Trophoblast cell (in vitro differentiated cells and primary cell): ENCODE results near the gene RAI1.
A peak's percentile ranks its signal among the peaks of the same experiment; 100 is the strongest.

Experiments used
- DNase-seq, 2 donors: peaks; one replicate each; pipeline ENCODE4 v3.0.0-alpha.2; 2016
- H2AFZ ChIP-seq: 2 replicates; pipeline ENCODE4 v1.6.1; 2013; ENCODE audit warnings: low read length, moderate library complexity, mild to moderate bottlenecking; ENCODE audit not compliant: insufficient read depth, poor library complexity
- H2AK5ac ChIP-seq: 2 replicates; pipeline ENCODE4 v1.6.1; 2013; ENCODE audit warnings: mild to moderate bottlenecking, low read length
- H2BK120ac ChIP-seq: 2 replicates; pipeline ENCODE4 v1.6.1; 2013; ENCODE audit warnings: low read length, mild to moderate bottlenecking, moderate library complexity; ENCODE audit not compliant: insufficient read depth, poor library complexity
- H2BK12ac ChIP-seq: 2 replicates; pipeline ENCODE4 v1.6.1; 2013; ENCODE audit warnings: mild to moderate bottlenecking, low read length, moderate library complexity
- H2BK5ac ChIP-seq: 2 replicates; pipeline ENCODE4 v1.6.1; 2013; ENCODE audit warnings: low read length, low read depth, moderate library complexity, mild to moderate bottlenecking; ENCODE audit not compliant: poor library complexity
- H3K14ac ChIP-seq: 2 replicates; pipeline ENCODE4 v1.6.1; 2013; ENCODE audit warnings: mild to moderate bottlenecking, low read length
- H3K18ac ChIP-seq: 2 replicates; pipeline ENCODE4 v1.6.1; 2013; ENCODE audit warnings: mild to moderate bottlenecking, low read length
- H3K23ac ChIP-seq: 2 replicates; pipeline ENCODE4 v1.6.1; 2013; ENCODE audit warnings: low read length
- H3K27ac ChIP-seq: 2 replicates; pipeline ENCODE4 v1.5.1; 2013; ENCODE audit warnings: low read depth, mild to moderate bottlenecking, inconsistent platforms, low read length, moderate library complexity
- H3K27me3 ChIP-seq: 2 replicates; pipeline ENCODE4 v1.6.1; 2013; ENCODE audit warnings: inconsistent platforms, mild to moderate bottlenecking, low read length, moderate library complexity; ENCODE audit not compliant: insufficient read depth
- H3K36me3 ChIP-seq, 2 experiments: 1 replicate in 1 of 2; 2 replicates in 1 of 2; pipeline ENCODE4 v1.6.1; 2013; ENCODE audit warnings: low read length in 2 of 2, mild to moderate bottlenecking in 2 of 2, moderate library complexity in 1 of 2; ENCODE audit not compliant: insufficient read depth in 2 of 2, control insufficient read depth in 1 of 2
- H3K4ac ChIP-seq: 2 replicates; pipeline ENCODE4 v1.6.1; 2013; ENCODE audit warnings: low read depth, mild to moderate bottlenecking, low read length, moderate library complexity
- H3K4me1 ChIP-seq, 2 experiments: 1 replicate in 1 of 2; 2 replicates in 1 of 2; pipeline ENCODE4 v1.6.1; 2013; ENCODE audit warnings: low read length in 2 of 2, mild to moderate bottlenecking in 2 of 2, moderate library complexity in 1 of 2; ENCODE audit not compliant: insufficient read depth in 2 of 2, control insufficient read depth in 1 of 2
- H3K4me2 ChIP-seq: 2 replicates; pipeline ENCODE4 v1.6.1; 2013; ENCODE audit warnings: inconsistent platforms, mild to moderate bottlenecking, low read length, moderate library complexity
- H3K4me3 ChIP-seq: 2 replicates; pipeline ENCODE4 v1.5.1; 2013; ENCODE audit warnings: mild to moderate bottlenecking, low read depth, low read length, inconsistent platforms
- H3K79me1 ChIP-seq: one replicate; pipeline ENCODE4 v1.6.1; 2013; ENCODE audit warnings: low read length
- H3K79me2 ChIP-seq: 2 replicates; pipeline ENCODE4 v1.6.1; 2013; ENCODE audit warnings: low read length, mild to moderate bottlenecking; ENCODE audit not compliant: control insufficient read depth, insufficient read depth, poor library complexity
- H3K9ac ChIP-seq: 2 replicates; pipeline ENCODE4 v1.6.1; 2013; ENCODE audit warnings: mild to moderate bottlenecking, low read length
- H3K9me3 ChIP-seq: 2 replicates; pipeline ENCODE4 v1.6.1; 2013; ENCODE audit warnings: low read depth, mild to moderate bottlenecking, control low read depth, inconsistent platforms, low read length; ENCODE audit not compliant: insufficient read depth
- H4K12ac ChIP-seq: 2 replicates; pipeline ENCODE4 v1.6.1; 2013; ENCODE audit warnings: low read depth, mild to moderate bottlenecking, low read length, moderate library complexity
- H4K8ac ChIP-seq: 2 replicates; pipeline ENCODE4 v1.6.1; 2013; ENCODE audit warnings: low read depth, mild to moderate bottlenecking, low read length, moderate library complexity
- H4K91ac ChIP-seq: one replicate; pipeline ENCODE4 v1.6.1; 2013; ENCODE audit warnings: low read depth, mild to moderate bottlenecking, low read length, moderate library complexity
- WGBS: extraction: QIAGEN DNeasy Blood & Tissue Kit; methylation state at CpG from one replicate; pipeline ENCODE4 v1.1.7; 2013; ENCODE audit warnings: missing lambda C conversion rate; ENCODE audit not compliant: insufficient read length, insufficient coverage; ENCODE audit errors: extremely low coverage; 5-methylcytosine and 5-hydroxymethylcytosine counted together

Gene RAI1

DNA sequence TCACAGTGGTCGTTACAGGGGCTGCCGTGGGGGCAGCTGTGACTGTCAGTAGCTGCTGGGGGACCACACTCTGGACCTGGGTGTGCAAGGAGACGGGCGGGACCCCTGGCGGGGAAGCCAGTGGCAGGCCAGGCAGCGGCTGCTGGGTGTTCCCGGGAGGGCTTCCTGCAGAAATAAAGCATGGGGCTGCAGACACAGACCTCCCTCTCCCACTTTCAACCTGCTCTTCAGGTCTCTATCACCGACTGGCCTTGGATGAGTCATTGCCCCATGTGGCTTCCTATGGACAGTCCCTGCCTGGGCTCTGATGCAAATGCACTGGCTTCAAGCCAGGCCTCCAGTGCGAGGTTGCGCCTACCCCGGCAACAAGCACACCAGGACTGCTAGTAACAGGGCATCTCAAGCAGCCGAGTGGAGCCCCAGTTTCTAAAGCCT lies 138.3 kb downstream of the RAI1 start:
- Histone ChIP-seq H3K18ac (no peak overlapping the region), H3K23ac (no peak overlapping the region), H2BK5ac (no peak overlapping the region), H2BK120ac (no peak overlapping the region), H4K91ac (no peak overlapping the region), H3K4me2 (no peak overlapping the region), H3K9me3 (peaks cover 4% of the 10 kb centered on the region), H2BK12ac (no peak overlapping the region), H3K36me3 (peaks cover 61 to 62% of the 10 kb centered on the region in 2 experiments), H3K27ac (no peak overlapping the region), H4K12ac (no peak overlapping the region), H3K4ac (no peak overlapping the region), H2AFZ (no peak overlapping the region), H3K27me3 (no peaks in the 10 kb centered on the region), H4K8ac (no peak overlapping the region), H2AK5ac (no peak overlapping the region), H3K4me1 (peaks cover 25 to 43% of the 10 kb centered on the region in 2 experiments), H3K79me2 (peaks cover 20% of the 10 kb centered on the region), H3K9ac (no peak overlapping the region), H3K14ac (no peak overlapping the region), H3K79me1 (peaks cover 21% of the 10 kb centered on the region), H3K4me3 (no peak overlapping the region)
- WGBS: no CpG with 5 or more reads among the region's 12 CpGs
- DNase-seq: peak; percentile 51 to 56

DNA sequence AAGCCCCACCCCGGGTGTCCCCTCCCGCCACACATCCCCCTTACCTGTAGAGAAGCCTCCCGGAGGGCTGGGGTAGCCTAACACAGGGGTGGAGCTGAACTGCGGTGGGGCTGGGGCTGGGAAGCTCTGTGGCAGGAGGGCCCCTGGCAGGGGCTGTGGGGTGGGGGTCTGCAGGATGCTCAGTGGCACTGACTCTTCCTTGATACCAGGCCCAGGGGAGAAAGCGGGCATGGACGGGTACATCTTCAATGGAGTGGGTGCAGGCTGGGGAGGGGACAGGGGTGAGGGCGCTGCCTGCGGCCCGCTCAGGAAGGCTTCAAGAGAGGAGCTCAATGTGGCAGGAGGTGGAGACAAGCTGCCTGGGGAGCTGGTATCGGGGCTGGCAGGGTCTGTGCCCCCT lies 138.8 kb downstream of the RAI1 start:
- Histone ChIP-seq H3K4me3 (peak overlapping the region; percentile 6), H3K9ac (no peak overlapping the region), H2BK5ac (no peak overlapping the region), H2AK5ac (no peak overlapping the region), H3K4me2 (no peak overlapping the region), H3K23ac (no peak overlapping the region), H3K4ac (no peak overlapping the region), H2BK120ac (no peak overlapping the region), H4K8ac (no peak overlapping the region), H3K18ac (peak overlapping the region; percentile 19), H4K12ac (no peak overlapping the region), H3K14ac (no peak overlapping the region), H4K91ac (no peak overlapping the region), H3K4me1 (peaks cover 30 to 48% of the 10 kb centered on the region in 2 experiments), H2AFZ (no peak overlapping the region), H3K79me1 (peaks cover 26% of the 10 kb centered on the region), H3K9me3 (peaks cover 4% of the 10 kb centered on the region), H3K36me3 (peaks cover 56 to 57% of the 10 kb centered on the region in 2 experiments), H3K27me3 (no peaks in the 10 kb centered on the region), H3K79me2 (peaks cover 24% of the 10 kb centered on the region), H2BK12ac (no peak overlapping the region), H3K27ac (no peak overlapping the region)
- no CpG with 5 or more reads among the region's 10 CpGs for WGBS
- no peak for DNase-seq

DNA sequence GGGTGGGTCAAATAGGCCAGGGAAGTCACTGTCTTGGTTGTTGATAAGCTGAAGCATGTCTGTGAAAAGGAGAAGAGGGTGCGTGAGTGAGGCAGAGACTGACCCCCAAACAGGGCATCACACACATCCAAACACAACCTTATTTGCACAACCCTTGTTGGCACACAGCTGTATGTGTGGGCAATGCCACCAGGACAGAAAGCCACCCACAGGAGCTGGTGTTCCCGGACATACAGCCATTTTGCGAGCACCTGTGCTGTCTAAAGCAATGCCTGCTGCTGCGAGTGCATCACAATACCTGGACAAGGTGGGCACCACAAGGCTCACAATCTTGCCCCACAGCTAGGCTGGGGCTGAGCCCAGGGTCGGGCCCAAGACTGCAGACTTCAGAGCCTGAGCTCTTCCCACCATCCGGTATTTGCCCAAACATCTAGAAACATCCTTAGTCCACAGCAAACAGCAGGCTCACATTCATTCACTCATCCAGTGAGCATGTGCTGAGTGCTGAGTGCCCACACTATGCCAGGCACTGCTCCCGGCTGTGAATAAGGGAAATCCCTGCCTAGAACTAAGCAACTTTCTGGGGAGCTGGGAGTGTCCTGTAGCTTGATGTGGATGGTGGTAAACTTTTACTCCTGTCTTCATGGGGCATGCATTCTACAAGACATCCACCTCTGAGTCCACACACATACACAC lies 139.4 kb downstream of the RAI1 start:
- Histone ChIP-seq H2BK120ac (no peak overlapping the region), H3K4ac (no peak overlapping the region), H3K23ac (no peak overlapping the region), H3K27me3 (no peaks in the 10 kb centered on the region), H4K12ac (no peak overlapping the region), H3K18ac (peak overlapping the region; percentile 19), H4K91ac (no peak overlapping the region), H2BK5ac (no peak overlapping the region), H3K9me3 (peaks cover 4% of the 10 kb centered on the region), H2AK5ac (no peak overlapping the region), H3K4me2 (no peak overlapping the region), H3K36me3 (peaks cover 51 to 52% of the 10 kb centered on the region in 2 experiments), H3K9ac (no peak overlapping the region), H3K4me3 (no peak overlapping the region), H2AFZ (no peak overlapping the region), H3K79me1 (peaks cover 27% of the 10 kb centered on the region), H3K79me2 (peaks cover 24% of the 10 kb centered on the region), H2BK12ac (no peak overlapping the region), H3K14ac (no peak overlapping the region), H4K8ac (no peak overlapping the region), H3K4me1 (peaks cover 31 to 52% of the 10 kb centered on the region in 2 experiments), H3K27ac (no peak overlapping the region)
- no peak for DNase-seq
- no CpG with 5 or more reads among the region's 7 CpGs for WGBS

DNA sequence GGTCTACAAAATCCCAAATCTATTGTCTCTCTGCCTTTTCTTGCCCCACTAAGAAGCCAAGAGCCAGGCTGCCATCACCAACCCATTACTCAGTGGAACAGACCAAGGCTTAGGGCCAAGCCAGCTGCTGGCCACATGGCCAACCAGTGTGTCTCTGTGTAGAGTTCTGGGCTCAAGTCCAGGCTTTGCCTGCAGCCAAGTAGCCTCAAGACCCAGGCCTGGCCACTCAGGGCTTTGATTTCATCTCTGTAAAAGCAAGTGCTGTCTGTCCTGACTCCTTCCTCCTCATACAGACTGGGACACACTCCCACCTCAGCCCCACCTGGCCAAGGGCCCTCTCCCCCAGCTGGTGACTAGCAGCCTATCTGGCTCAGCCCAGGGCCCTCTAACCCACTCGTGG lies 140.9 kb downstream of the RAI1 start:
- Histone ChIP-seq H3K27ac (no peak overlapping the region), H3K23ac (no peak overlapping the region), H3K4me2 (no peak overlapping the region), H3K4ac (peak overlapping the region; percentile 87), H3K36me3 (peaks cover 41 to 44% of the 10 kb centered on the region in 2 experiments), H4K8ac (peak overlapping the region; percentile 21), H4K12ac (no peak overlapping the region), H3K79me2 (peaks cover 24% of the 10 kb centered on the region), H3K14ac (peak overlapping the region; percentile 28), H2BK12ac (peak overlapping the region; percentile 56), H2AK5ac (peak overlapping the region; percentile 78), H3K4me3 (no peak overlapping the region), H3K9me3 (peaks cover 4% of the 10 kb centered on the region), H3K4me1 (peaks cover 38 to 57% of the 10 kb centered on the region in 2 experiments), H3K27me3 (no peaks in the 10 kb centered on the region), H2BK120ac (peak overlapping the region; percentile 34), H3K9ac (no peak overlapping the region), H4K91ac (peak overlapping the region; percentile 48), H2BK5ac (peak overlapping the region; percentile 11), H3K79me1 (peaks cover 27% of the 10 kb centered on the region), H2AFZ (peak overlapping the region; percentile 25), H3K18ac (peak overlapping the region; percentile 79)
- no peak for DNase-seq
- no CpG with 5 or more reads among the region's 1 CpG for WGBS
